ENCODE measurements around the gene AHR.
"Not testable (repeated sequence)": the region's sequence is repeated elsewhere in the genome, so short reads cannot be mapped to it uniquely, and the experiment has no call there.

AHR gene

GRCh38 chr7:17382408-17383354 is 84.2 kb downstream of the AHR start:
- not testable (repeated sequence) for DNase-seq

GRCh38 chr7:17384400-17384799 is 85.9 kb downstream of the AHR start:
- DNase-seq, result no peak

- no peak for DNase-seq
These were observed 87.2 kb downstream of the AHR start for GRCh38 chr7:17385612-17386011.

GRCh38 chr7:17390392-17390791 is 91.9 kb downstream of the AHR start:
- no peak for DNase-seq

GRCh38 chr7:17391366-17391765 is 92.9 kb downstream of the AHR start:
- no peak for DNase-seq

- DNase-seq, result no peak
These were observed 94.4 kb downstream of the AHR start for GRCh38 chr7:17392846-17393245.

- not testable (repeated sequence) for DNase-seq
These were observed 96.1 kb downstream of the AHR start for GRCh38 chr7:17394563-17394962.

Data from retina (tissue), 1 donor.